ENCODE measurements around the gene RPP21. TPM values are rescaled to one million over a fixed set of nuclear protein-coding genes. Genes with fewer than 3 reads are reported as not detected.
A peak's percentile ranks its signal among the peaks of the same experiment; 100 is the strongest.

RPP21 gene
- total and polyA plus RNA-seq, 2 of the 8 experiments (the other 6 are each of a cell fraction or from before 2014, with no cell fraction given) = 63.0 to 219 TPM

DNA sequence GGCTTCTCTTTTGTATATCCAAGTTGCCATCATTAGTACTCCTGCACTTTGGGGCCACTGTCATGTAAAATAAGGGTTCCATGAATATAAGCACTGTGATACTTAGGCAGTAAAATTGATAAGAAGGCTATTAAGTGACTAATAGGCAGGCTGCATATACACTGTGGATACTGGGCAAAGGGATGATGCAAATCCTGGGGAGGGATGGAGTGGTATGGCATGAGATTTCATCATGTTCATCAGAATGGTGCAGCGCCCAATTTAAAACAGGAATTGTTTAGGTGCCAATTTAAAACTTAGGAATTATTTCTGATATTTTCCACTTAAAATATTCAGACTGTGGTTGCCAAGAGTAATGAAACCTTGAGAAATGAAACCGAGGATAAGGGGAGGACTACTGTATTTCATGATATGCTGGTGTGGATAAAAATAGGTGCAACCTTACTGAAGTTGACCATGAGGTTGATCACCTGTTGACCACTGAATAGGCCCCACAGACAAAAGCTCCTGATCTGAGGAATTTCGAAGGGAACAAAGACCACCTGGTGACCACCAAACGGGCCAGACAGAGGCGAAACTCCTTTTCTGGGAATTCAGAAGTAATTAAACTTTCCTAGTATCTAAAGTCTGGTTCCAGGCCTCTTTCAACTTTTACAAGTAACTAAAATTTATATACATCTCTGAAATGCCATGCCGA, 23.1 kb upstream of the RPP21 start (continued):
- TF ChIP-seq YY1 (IDR thresholded peaks at IDR 0.05; ENCODE audit: low read depth, low read length) (no peak), POU5F1 (IDR thresholded peaks at IDR 0.05; ENCODE audit: low read depth, low read length) (no peak), SRF (IDR thresholded peaks at IDR 0.05; ENCODE audit: low read depth, low read length) (no peak), KDM1A (IDR thresholded peaks at IDR 0.05; ENCODE audit: borderline replicate concordance, low read length) (no peak), EP300 (IDR thresholded peaks at IDR 0.05; ENCODE audit: borderline replicate concordance in 1 of 2, low read depth in 2 of 2, low read length in 2 of 2) (peak in 1 of 2 experiments; percentile 56; a peak in 1 of 3 replicates), ZNF274 (IDR thresholded peaks at IDR 0.05; ENCODE audit: borderline replicate concordance, extremely low read depth, low read length) (no peak), TAF7 (optimal IDR thresholded peaks at IDR 0.05; ENCODE audit: borderline replicate concordance, low read depth, low read length) (no peak), POLR2A (IDR thresholded peaks at IDR 0.05; ENCODE audit: control extremely low read depth in 1 of 2, low read depth in 2 of 2, low read length in 2 of 2) (peak in 1 of 2 experiments; percentile 55; a peak in 1 of 3 replicates), SP1 (IDR thresholded peaks at IDR 0.05; ENCODE audit: low read depth, low read length) (peak; percentile 60; the same call in 1 of the 2 replicates), ASH2L (IDR thresholded peaks at IDR 0.05; ENCODE audit: low read length) (peak; percentile 31)
- TF ChIP-seq, protein P1, sequence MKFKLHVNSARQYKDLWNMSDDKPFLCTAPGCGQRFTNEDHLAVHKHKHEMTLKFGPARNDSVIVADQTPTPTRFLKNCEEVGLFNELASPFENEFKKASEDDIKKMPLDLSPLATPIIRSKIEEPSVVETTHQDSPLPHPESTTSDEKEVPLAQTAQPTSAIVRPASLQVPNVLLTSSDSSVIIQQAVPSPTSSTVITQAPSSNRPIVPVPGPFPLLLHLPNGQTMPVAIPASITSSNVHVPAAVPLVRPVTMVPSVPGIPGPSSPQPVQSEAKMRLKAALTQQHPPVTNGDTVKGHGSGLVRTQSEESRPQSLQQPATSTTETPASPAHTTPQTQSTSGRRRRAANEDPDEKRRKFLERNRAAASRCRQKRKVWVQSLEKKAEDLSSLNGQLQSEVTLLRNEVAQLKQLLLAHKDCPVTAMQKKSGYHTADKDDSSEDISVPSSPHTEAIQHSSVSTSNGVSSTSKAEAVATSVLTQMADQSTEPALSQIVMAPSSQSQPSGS (IDR thresholded peaks at IDR 0.05; ENCODE audit: low read length) = peak; percentile 19; the same call in 1 of the 2 replicates
- TF ChIP-seq, protein P2, sequence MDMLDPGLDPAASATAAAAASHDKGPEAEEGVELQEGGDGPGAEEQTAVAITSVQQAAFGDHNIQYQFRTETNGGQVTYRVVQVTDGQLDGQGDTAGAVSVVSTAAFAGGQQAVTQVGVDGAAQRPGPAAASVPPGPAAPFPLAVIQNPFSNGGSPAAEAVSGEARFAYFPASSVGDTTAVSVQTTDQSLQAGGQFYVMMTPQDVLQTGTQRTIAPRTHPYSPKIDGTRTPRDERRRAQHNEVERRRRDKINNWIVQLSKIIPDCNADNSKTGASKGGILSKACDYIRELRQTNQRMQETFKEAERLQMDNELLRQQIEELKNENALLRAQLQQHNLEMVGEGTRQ (IDR thresholded peaks at IDR 0.05; ENCODE audit: low read length) = no peak
- TF ChIP-seq, protein P3, sequence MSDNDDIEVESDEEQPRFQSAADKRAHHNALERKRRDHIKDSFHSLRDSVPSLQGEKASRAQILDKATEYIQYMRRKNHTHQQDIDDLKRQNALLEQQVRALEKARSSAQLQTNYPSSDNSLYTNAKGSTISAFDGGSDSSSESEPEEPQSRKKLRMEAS (IDR thresholded peaks at IDR 0.05) = peak; percentile 43; the same call in 1 of the 2 replicates

Data from H1 (cell line).